HG03103 (cell line): ENCODE measurements around the gene POLR3GL.
A peak's percentile ranks its signal among the peaks of the same experiment; 100 is the strongest.

ENCODE experiments used
- ATAC-seq: cut with Tn5 transposase; IDR thresholded peaks from one replicate; pipeline ENCODE4 v1.9.1; 2021; ENCODE audit warnings: low read depth; ENCODE audit not compliant: unreplicated experiment

The POLR3GL gene

GRCh38 chr1:145947551-145947950, 16.9 kb upstream of the POLR3GL start:
- no peak for ATAC-seq

DNA sequence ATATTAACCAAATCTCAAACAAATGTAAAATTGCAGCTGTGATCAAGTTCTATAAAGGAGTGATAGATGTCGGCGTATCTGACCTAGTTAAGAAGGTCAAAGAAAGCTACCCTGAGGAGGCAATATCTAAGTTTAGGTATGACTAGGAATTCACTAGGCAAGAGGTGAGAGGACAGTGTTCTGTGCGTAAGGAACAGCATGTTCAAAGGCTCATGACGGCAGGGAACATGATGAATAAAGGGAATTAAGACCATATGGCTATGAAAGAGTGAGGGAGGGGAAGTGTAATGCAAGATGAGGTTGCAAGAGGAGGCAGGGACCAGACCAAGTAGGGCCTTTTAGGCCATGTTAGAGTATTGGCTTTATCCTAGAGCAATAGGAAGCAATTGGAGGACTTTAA, 15.3 kb upstream of the POLR3GL start:
- ATAC-seq, result no peak

- ATAC-seq, result no peak
Measured at GRCh38 chr1:145951526-145951925, 13.0 kb upstream of the POLR3GL start.

DNA sequence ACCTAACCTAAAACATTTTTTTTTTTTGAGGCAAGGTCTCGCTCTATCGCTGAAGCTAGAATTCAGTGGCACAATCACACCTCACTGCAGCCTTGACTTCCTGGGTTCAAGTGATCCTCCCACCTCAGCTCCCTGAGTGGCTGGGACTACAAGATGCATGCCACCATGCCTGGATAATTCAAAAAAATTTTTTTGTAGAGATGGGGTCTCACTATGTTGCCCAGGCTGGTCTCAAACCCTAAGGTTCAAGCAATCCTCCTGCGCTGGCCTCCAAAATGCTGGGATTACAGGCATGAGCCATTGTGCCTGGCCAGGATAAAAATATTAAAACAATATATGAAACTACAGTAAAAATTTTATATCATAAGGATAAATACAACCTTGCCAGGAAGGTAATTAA, 11.6 kb upstream of the POLR3GL start:
- ATAC-seq, result no peak

DNA sequence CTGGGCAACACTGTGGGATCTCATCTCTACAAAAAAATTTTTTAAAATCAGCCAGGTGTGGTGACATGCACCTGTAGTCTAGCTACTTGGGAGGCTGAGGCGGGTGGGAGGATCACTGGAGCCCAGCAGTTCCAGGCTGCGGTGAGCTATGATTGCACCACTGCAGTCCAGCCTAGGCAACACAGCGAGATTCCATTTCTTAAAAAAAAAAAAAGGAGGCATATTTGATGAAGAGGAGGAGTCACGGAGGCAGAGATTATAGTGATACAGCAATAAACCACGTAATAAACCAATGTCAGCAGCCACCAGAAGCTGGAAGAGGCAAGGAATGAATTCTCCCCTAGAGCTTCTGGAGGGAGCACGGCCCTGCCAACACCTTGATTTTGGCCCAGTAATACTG, 10.6 kb upstream of the POLR3GL start:
- ATAC-seq, result no peak

DNA sequence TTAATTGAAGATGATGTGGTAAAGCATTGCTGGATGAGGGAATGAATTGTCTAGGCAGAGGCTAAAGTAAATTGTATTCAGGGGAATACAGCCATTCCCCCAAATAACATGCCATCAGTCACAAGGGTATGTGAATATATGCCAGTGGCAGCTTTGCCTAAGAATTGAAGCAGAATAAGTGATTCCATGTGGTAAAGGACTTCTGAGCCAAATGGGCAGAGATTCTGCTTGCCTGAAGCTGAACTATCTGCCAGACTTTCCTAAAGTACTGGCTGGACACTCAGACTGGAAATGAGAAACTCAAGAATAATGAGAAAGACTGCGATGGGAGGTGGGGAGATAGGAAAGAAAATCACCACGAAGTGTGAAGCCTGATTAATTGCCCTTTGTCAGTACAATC, 9.1 kb upstream of the POLR3GL start:
- no peak for ATAC-seq

DNA sequence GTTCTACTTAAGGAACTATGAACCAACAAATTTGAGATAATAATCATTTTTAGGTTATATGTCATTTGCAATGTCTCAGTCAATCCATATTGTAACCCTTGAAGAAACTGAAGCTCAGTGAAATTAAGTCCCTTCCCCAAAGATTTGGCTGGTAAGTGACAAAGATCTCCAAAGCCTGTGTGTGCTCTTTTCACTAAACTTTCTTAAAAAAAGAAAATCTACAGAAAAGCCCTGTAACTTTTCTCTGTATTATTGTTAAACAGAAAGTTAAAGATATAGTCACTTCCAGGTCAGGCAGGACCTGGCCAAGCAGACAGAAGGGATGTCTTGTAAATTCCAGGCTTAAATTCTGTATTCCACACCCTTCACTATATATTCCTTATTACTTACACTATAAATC, 8.1 kb upstream of the POLR3GL start:
- ATAC-seq, result no peak

- ATAC-seq, result no peak
Measured at GRCh38 chr1:145956781-145957442, 7.6 kb upstream of the POLR3GL start.

DNA sequence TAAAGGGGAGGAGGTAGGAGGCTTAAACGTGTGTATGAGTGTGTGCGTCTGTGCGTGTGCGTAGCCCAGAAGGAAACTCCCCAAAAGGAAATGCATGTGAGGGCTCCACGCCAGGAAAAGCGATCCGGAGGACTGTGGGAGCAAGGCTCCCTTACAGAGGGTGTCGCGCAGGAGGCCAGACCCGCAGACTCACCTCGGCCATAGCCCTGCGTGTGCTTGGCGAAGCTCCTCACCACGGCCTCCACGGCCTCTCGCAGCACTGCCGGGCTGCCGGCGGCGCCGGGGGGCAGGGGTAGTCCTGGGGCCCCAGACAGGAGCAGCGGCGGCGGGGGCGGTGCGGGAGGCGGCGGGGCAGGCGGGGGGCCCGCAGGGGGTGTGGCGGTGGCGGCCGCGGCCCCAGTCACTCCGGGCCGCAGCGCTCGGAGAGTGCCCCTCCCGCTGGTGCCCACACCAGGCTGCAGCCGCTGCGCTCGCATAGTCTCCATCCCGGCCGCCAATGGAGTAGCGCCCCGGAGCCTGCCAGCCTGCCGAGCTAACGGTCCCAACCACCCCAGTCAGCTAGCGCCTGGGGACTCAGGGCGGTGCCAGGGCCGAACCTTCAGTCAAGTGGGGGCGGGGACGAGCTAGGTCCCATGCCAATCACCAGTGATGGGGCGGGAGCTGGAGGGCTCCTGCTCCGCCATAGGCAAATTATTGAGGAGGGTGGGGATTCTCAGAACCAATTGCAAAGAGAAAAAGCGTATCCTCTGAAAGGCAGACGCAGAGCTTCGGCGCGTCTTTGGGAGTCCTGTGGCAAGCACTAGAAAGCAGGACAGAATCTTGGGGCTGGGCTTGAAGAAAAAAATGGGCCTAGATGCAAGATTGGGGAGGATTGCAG, 6.8 kb upstream of the POLR3GL start, which contains the start of gene LIX1L:
LIX1L (minus strand) TSS at position 575 of the 877 bp plus-strand sequence; CDS start at position 485, 90 bp downstream.
- peak; percentile 75 for ATAC-seq

- ATAC-seq, result no peak
Measured at GRCh38 chr1:145958734-145959133, 5.8 kb upstream of the POLR3GL start.

DNA sequence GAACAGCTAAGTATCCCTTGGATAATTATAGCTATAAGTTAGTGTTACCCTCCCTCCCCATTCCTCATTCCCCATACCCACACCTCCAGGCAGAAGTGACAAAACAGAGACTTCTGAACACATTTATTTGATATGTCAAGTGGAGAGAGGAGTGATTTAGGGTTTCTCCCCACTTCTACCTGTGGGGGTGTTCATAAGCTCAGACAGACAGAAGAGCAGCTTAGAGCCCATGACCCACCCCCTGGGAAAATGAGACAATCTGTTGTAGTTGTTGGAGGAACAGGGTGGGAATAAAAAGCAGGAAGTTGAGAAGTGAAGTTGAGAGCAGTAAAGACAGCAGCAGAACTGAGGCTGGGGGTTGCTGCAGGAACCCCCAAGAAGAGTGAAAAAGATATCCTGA, 5.2 kb upstream of the POLR3GL start:
- no peak for ATAC-seq

DNA sequence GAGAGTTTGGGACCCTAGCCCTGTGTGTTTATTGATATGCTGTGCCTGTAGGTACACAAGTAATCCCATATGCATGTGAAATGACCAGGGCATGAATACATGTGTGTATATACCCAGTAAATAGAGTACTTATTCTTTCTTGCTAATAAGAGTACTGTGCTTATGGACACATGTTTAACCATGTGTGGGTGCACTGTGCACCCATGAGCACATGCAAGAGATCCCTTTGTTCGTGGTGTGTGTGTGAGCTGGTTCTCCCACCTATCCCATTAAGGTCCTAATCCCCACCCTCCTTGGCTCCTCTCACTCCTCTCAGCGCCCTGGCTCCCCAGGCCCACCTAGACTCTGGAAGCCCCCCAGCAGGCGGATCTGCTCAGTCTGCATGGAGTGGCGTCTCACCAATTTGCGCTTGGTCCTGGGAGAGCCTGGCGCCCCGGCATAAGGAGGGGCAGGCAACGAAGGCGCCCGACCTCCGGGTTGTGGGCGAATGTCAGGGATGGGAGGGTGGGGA, 4.5 kb upstream of the POLR3GL start:
- no peak for ATAC-seq

- ATAC-seq, result no peak
Measured at GRCh38 chr1:145960468-145961108, 3.9 kb upstream of the POLR3GL start.

DNA sequence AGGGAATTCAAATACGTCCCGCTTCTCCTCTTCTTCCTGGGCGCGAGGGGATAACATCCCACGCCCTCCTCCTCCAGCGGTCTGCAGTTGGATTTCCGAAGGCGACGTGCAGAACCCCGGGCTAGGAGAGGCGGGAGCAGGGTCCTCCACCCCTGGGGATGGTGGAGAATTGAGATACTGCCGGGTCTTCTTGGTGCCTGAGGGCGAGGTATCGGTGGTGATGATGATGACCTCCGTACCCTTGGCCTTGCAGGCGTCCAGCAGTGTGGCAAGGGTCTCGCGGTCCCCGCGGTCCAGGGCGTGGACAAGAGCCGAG, 3.4 kb upstream of the POLR3GL start:
- no peak for ATAC-seq

GRCh38 chr1:145961425-145962156, 2.9 kb upstream of the POLR3GL start:
- ATAC-seq, result no peak

- ATAC-seq, result no peak
Measured at GRCh38 chr1:145962157-145963102, 2.1 kb upstream of the POLR3GL start.

- no peak for ATAC-seq
Measured at GRCh38 chr1:145963265-145964019, 1.0 kb upstream of the POLR3GL start.

DNA sequence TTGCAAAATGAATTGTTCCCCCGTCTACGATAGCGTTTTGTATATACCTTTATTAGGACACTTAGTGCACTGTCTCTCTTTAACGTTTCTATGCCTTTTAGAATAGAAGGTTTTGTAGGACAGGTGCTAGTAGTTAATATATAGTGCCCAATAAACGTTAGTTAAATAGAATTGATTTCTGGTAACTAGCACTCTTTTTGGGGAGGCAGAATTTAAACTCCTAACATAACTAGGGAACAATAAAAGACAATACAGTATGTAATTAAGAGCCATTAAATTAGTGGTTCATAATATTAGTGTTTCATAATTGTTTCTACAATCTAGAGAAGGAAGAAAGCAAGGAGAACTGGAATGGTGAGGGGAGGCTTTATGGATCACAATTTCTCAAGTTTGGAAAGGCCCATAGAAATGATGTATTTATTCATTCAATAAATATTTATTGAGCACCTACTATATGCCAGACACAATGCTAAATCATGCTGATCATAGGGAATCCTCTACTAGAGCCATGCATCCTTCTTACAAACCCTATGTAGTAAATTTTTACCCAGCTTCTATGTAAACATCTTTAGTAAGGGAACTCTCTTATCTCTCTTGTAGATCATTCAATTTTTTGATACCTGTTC, 742 bp downstream of the POLR3GL start:
- ATAC-seq, result no peak
